Colonic mucosa (tissue), 4 donors: Measurements from ENCODE around the gene IGSF22. TPM values are rescaled to one million over a fixed set of nuclear protein-coding genes. Genes with fewer than 3 reads are reported as not detected.
"Not testable (repeated sequence)": the region's sequence is repeated elsewhere in the genome, so short reads cannot be mapped to it uniquely, and the experiment has no call there.

Source experiments
- DNase-seq: peaks from one replicate; pipeline ENCODE4 v3.0.0-alpha.2; 2020
- H3K27ac ChIP-seq: fragments of 200-600 bp; one replicate; pipeline ENCODE4 v1.8.0; 2021
- H3K27me3 ChIP-seq: fragments of 200-600 bp; one replicate; pipeline ENCODE4 v1.8.0; 2021
- H3K36me3 ChIP-seq: fragments of 200-600 bp; one replicate; pipeline ENCODE4 v1.8.0; 2021
- H3K4me1 ChIP-seq: fragments of 200-600 bp; one replicate; pipeline ENCODE4 v1.8.0; 2021; ENCODE audit warnings: mild to moderate bottlenecking
- H3K4me3 ChIP-seq: fragments of 200-600 bp; one replicate; pipeline ENCODE4 v1.8.0; 2021
- H3K9ac ChIP-seq, 2 donors: one replicate each; pipeline ENCODE4 v1.7.0; 2013; ENCODE audit warnings: control low read depth in 2 of 2, low read depth in 2 of 2, low read length in 2 of 2
- H3K9me3 ChIP-seq: fragments of 200-600 bp; one replicate; pipeline ENCODE4 v1.8.0; 2021
- intact Hi-C: fragments of 100-400 bp; cut with DNase I; formaldehyde crosslinking; loops from one replicate; pipeline ENCODE4 v1.14.1; 2022
- total RNA-seq, 2 donors: library from RNA; stranded (reverse); fragmentation: NEBNext Ultra II Directional in 1 of 2; extraction: Animal tissue kit (Norgen Biotek cat#: 25700) in 1 of 2; gene quantifications; one replicate each; pipeline ENCODE4 v1.2.1, GENCODE V29; 2021
- TF ChIP-seq, protein P1 (sequence below): fragments of 200-600 bp; IDR thresholded peaks from one replicate; pipeline ENCODE4 v1.8.0; 2022; ENCODE audit warnings: antibody characterized with exemption, mild to moderate bottlenecking
- donor health status: healthy.
- donor health status: DM: no; HTN: no; CAD: no.
- donor health status: DM: no; HTN: no; CAD: no.

Gene IGSF22
- total RNA-seq, 2 donors from 2014 or later, result 0.42 to 1.3 TPM

DNA sequence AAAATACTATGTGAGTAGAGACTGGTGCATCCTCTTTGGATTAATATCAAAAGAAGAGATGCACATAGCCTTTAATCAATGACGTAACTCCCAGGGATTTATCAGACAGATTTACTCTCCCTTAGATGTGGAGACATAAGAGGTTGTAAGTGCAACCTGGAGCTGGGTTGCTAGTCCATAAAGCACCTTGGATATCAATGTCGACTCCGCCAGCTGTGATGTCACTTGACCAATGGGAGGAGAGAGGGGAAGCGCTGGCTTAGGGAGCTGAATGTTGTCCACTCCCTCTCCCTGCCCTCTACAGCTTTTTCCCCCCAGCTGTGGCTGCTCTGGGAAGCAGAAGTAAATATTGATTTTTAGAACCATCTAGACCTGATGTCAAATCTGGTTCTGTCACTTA, 56.3 kb downstream of the IGSF22 start:
- Histone ChIP-seq H3K4me1 (no peaks in the 10 kb centered on the region), H3K36me3 (no peaks in the 10 kb centered on the region), H3K27me3 (no peaks in the 10 kb centered on the region), H3K27ac (no peak overlapping the region), H3K9ac (no peak overlapping the region), H3K4me3 (no peak overlapping the region), H3K9me3 (no peaks in the 10 kb centered on the region)
- intact Hi-C loops, result no loop called here
- no peak for DNase-seq
- TF ChIP-seq, protein P1, sequence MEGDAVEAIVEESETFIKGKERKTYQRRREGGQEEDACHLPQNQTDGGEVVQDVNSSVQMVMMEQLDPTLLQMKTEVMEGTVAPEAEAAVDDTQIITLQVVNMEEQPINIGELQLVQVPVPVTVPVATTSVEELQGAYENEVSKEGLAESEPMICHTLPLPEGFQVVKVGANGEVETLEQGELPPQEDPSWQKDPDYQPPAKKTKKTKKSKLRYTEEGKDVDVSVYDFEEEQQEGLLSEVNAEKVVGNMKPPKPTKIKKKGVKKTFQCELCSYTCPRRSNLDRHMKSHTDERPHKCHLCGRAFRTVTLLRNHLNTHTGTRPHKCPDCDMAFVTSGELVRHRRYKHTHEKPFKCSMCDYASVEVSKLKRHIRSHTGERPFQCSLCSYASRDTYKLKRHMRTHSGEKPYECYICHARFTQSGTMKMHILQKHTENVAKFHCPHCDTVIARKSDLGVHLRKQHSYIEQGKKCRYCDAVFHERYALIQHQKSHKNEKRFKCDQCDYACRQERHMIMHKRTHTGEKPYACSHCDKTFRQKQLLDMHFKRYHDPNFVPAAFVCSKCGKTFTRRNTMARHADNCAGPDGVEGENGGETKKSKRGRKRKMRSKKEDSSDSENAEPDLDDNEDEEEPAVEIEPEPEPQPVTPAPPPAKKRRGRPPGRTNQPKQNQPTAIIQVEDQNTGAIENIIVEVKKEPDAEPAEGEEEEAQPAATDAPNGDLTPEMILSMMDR, result no peak

DNA sequence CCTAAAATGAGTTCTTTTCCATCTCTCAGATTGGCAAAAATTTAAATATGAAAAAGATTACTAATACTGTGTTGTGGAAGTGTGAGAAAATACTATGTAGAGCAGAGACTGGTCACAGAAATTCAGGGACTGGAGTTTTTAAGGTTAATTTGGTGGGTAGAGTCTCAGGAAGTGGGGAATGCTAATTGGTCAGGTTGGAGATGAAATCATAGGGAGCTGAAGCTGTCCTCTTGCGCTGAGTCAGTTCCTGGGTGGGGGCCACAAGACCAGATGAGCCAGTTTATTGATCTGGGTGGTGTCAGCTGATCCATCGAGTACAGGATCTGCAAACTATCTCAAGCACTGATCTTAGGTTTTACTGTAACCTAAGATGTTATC, 56.8 kb downstream of the IGSF22 start:
- H3K36me3 ChIP-seq, result no peaks in the 10 kb centered on the region
- no peak overlapping the region for H3K4me3 ChIP-seq
- intact Hi-C loops, result no loop called here
- no peak overlapping the region for H3K27ac ChIP-seq
- H3K4me1 ChIP-seq, result no peaks in the 10 kb centered on the region
- H3K9ac ChIP-seq, result no peak overlapping the region
- no peaks in the 10 kb centered on the region for H3K9me3 ChIP-seq
- H3K27me3 ChIP-seq, result no peaks in the 10 kb centered on the region
- DNase-seq, result no peak
- TF ChIP-seq, protein P1, result no peak

DNA sequence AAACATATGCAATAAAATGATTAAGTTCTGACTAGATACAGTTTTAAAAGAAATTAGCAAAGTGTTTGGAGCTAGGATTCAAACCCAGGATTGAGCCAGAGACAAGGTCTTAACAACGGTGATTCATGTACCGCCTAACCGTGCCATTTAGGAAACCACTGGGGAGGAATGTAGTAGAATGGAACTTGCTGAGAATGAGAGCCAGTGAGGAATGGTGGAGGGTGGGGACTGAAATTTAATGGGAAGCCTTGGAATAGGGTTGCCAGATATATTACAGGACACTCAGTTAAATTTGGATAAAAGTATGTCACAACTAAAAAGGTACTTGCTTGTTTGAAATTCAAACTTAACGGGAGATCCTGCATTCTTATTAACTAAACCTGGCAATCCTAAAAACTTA, 57.9 kb downstream of the IGSF22 start:
- H3K4me1 ChIP-seq, result no peaks in the 10 kb centered on the region
- H3K27ac ChIP-seq, result no peak overlapping the region
- TF ChIP-seq, protein P1, result no peak
- H3K9ac ChIP-seq, result no peak overlapping the region
- intact Hi-C loops, result no loop called here
- no peak overlapping the region for H3K4me3 ChIP-seq
- H3K9me3 ChIP-seq, result no peaks in the 10 kb centered on the region
- no peak for DNase-seq
- H3K36me3 ChIP-seq, result no peaks in the 10 kb centered on the region
- H3K27me3 ChIP-seq, result no peaks in the 10 kb centered on the region

DNA sequence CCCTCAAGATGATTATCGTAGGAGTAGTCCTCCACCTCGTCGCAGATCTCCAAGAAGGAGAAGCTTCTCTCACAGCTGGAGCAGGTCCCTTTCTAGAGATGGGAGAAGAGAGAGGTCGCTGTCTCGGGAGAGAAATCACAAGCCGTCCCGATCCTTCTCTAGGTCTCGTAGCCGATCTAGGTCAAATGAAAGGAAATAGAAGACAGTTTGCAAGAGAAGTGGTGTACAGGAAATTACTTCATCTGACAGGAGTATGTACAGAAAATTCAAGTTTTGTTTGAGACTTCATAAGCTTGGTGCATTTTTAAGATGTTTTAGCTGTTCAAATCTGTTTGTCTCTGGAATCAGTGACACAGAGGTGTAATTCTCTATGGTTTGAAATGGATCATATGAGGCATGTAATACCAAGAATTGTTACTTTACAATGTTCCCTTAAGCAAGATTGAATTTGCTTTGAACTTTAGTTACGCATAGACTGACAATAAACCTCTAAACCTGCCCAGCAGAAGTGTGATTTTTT, 60.6 kb downstream of the IGSF22 start:
- H3K4me3 ChIP-seq, DNase-seq, H3K27ac ChIP-seq, H3K9me3 ChIP-seq, H3K27me3 ChIP-seq, H3K36me3 ChIP-seq, H3K9ac ChIP-seq, intact Hi-C loops, H3K4me1 ChIP-seq: not testable (repeated sequence)

DNA sequence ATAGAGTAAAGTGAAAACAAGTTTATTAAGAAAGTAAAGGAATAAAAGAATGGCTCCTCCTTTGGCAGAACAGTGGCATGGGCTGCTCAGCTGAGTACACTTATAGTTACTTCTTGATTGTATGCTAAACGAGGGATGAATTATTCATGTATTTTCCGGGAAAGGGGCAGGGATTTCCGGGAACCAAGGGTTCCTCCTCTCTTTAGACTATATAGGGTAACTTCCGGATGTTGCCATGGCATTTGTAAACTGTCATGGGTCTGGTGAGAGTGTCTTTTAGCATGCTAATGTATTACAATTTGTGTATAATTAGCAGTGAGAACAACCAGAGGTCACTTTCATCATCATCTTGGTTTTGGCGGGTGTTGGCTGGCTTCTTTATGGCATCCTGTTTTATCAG, 68.3 kb downstream of the IGSF22 start:
- no peak overlapping the region for H3K27ac ChIP-seq
- H3K4me1 ChIP-seq, result no peaks in the 10 kb centered on the region
- H3K9me3 ChIP-seq, result no peaks in the 10 kb centered on the region
- no peaks in the 10 kb centered on the region for H3K27me3 ChIP-seq
- H3K36me3 ChIP-seq, result no peaks in the 10 kb centered on the region
- TF ChIP-seq, protein P1, result no peak
- H3K4me3 ChIP-seq, result no peak overlapping the region
- no peak overlapping the region for H3K9ac ChIP-seq
- no peak for DNase-seq
- intact Hi-C loops, result no loop called here

Other genes with a start within 250 kb of the IGSF22 start
- gene TSG101, start 199.2 kb downstream of the IGSF22 start, total RNA-seq, result 10 to 100 TPM; 54.0 to 64.9 TPM
- gene UEVLD, start 137.5 kb downstream of the IGSF22 start, total RNA-seq, result 10 to 100 TPM; 29.2 to 46.6 TPM
- 1 to 10 TPM; 1.8 to 2.5 TPM for gene MISFA, start 126.4 kb downstream of the IGSF22 start, total RNA-seq
- 10 to 100 TPM; 21.9 to 22.6 TPM for gene SPTY2D1, start 91.8 kb downstream of the IGSF22 start, total RNA-seq
- 1 to 10 TPM in 1 of 2 donors, under 1 TPM in 1; 0.89 to 1.4 TPM for gene TMEM86A, start 27.4 kb downstream of the IGSF22 start, total RNA-seq
- under 1 TPM in 1 of 2 donors, not detected in 1; 0.19 TPM for gene PTPN5, start 65.6 kb upstream of the IGSF22 start, total RNA-seq
- gene MRGPRX1, start 213.2 kb upstream of the IGSF22 start, total RNA-seq, result not detected